BJ (cell line): ENCODE data around the gene INTS6. TPM values are rescaled to one million over a fixed set of nuclear protein-coding genes. Genes with fewer than 3 reads are reported as not detected.

Experiments
- CTCF ChIA-PET: fragments of 350-600 bp; formaldehyde crosslinking; extraction: SDS; loops from one replicate; lab custom pipeline; 2021; ENCODE audit warnings: antibody characterized with exemption, inconsistent platforms; lab: Yijun Ruan, JAX
- POLR2A ChIA-PET: fragments of 300-600 bp; sonication (Branson Sonifier 250); formaldehyde crosslinking; extraction: SDS; loops from one replicate; lab custom pipeline; 2021; ENCODE audit warnings: antibody characterized with exemption; lab: Charles Lee
- DNase-seq: peaks from one replicate; pipeline ENCODE4 v3.0.0-alpha.2; 2011; ENCODE audit warnings: low read depth
- H3K27me3 ChIP-seq: 2 replicates; pipeline ENCODE4 v1.6.0; 2011; ENCODE audit warnings: low read length; ENCODE audit not compliant: control insufficient read depth, insufficient read depth
- H3K36me3 ChIP-seq: 2 replicates; pipeline ENCODE4 v1.5.1; 2011; ENCODE audit warnings: low read length; ENCODE audit not compliant: control insufficient read depth, insufficient read depth
- H3K4me3 ChIP-seq: 2 replicates; pipeline ENCODE4 v1.5.1; 2011; ENCODE audit warnings: low read depth, mild to moderate bottlenecking, control low read depth, low read length
- polyA plus RNA-seq: library from polyadenylated mRNA; depleted of rRNA; stranded (reverse); fragments of >200 nt; gene quantifications from 2 replicates; pipeline ENCODE4 v1.2.3, GENCODE V29; 2011
- TF ChIP-seq, protein P1 (sequence below): IDR thresholded peaks from 2 replicates; pipeline ENCODE4 v1.5.1; 2011; ENCODE audit warnings: low read depth, mild to moderate bottlenecking, control low read depth, inconsistent platforms, low read length, moderate library complexity; ENCODE audit not compliant: insufficient read depth

The INTS6 gene
- polyA plus RNA-seq, 1 experiment = 17.2 TPM

DNA sequence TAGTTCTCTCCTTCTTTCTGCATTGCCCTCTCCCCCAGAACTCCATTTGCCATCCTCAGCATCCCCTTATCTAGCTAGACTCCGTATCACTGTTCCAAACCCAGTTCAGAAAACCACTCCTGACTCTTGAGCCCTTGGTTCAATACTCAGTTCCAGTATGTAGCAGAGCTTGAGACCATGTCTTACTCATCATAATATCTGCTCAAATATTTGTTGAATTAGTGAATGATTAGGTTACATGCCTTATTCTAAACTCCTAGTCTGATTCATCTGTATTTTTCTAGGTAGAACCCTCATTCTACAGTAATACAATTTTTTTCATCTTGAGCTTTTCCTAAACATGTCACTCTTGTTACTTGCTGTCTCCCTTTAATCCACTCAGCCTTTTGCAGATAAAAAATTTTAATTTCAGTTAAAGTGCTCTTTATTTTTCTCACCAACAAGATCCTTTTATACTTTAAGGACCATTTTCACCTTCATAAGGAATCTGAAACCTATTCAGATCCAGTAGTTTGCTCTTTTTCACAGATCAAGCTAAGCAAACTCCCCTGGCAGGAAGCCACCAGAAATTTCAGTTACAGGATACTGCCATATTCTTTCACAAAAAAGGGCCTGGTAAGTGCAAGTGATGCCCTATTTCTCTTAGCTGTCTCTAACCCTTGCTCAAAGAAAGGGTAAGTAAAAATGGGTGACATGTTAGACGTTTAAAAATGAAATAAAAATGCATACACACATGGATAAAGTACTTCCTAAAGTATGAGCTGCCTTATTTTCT is 23.1 kb upstream of the INTS6 start:
- Histone ChIP-seq H3K27me3 (no peaks in the 10 kb centered on the region), H3K36me3 (no peaks in the 10 kb centered on the region), H3K4me3 (no peak overlapping the region)
- TF ChIP-seq, protein P1, sequence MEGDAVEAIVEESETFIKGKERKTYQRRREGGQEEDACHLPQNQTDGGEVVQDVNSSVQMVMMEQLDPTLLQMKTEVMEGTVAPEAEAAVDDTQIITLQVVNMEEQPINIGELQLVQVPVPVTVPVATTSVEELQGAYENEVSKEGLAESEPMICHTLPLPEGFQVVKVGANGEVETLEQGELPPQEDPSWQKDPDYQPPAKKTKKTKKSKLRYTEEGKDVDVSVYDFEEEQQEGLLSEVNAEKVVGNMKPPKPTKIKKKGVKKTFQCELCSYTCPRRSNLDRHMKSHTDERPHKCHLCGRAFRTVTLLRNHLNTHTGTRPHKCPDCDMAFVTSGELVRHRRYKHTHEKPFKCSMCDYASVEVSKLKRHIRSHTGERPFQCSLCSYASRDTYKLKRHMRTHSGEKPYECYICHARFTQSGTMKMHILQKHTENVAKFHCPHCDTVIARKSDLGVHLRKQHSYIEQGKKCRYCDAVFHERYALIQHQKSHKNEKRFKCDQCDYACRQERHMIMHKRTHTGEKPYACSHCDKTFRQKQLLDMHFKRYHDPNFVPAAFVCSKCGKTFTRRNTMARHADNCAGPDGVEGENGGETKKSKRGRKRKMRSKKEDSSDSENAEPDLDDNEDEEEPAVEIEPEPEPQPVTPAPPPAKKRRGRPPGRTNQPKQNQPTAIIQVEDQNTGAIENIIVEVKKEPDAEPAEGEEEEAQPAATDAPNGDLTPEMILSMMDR = no peak
- DNase-seq = no peak
- ChIA-PET CTCF (interaction anchor here (0.9 to 1.1 kb wide), 2 partner anchors 12 to 255 kb away, joined by 3 read pairs; no protein-coding TSS in a partner anchor), POLR2A (no interaction called here)

DNA sequence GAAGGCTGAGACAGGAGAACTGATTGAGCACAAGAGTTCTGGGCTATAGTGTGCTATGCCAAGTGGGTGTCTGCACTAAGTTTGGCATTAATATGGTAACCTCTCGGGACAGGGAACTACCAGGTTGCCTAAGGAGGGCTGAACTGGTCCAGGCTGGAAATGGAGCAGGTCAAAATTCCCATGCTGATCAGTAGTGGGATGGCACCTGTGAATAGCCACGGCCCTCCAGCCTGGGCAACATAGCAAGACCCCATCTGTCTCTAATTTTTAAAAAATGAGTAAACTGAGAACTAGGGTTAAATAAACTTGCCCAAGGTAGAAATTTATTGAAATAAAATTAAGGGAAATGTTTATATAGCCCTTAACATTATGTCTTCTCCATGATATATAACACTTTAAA is 17.0 kb upstream of the INTS6 start:
- POLR2A ChIA-PET = no interaction called here

DNA sequence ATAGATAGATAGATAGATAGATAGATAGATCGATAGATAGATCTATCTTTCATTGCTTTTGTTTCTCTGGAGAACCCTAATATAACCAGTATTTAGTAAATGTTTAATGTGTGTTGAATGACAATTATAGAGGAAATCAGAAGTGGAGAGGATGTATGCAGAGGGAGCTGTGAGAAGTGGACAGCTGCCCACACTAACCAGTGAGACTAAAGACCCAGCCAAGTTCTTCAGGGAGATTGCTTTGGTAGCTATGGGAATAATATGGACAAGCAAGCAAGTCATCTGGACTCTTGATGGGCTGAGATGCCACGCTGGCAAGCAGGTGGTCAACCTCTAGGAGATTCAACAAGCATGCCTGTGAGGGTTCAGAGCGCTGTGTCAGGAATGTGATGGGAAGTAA is 14.9 kb upstream of the INTS6 start:
- Histone ChIP-seq H3K36me3 (no peaks in the 10 kb centered on the region), H3K4me3 (no peak overlapping the region), H3K27me3 (no peaks in the 10 kb centered on the region)
- CTCF ChIA-PET = interaction anchor here (0.7 kb wide), 1 partner anchor 11 kb away, joined by 3 read pairs; no protein-coding TSS in a partner anchor
- no peak for DNase-seq
- TF ChIP-seq, protein P1 = no peak
- POLR2A ChIA-PET = no interaction called here

More for the DNA sequence above, 17.0 kb upstream of the INTS6 start:
- H3K27me3 ChIP-seq = no peaks in the 10 kb centered on the region
- no peak for DNase-seq
- no peaks in the 10 kb centered on the region for H3K36me3 ChIP-seq
- TF ChIP-seq, protein P1 = no peak
- CTCF ChIA-PET = no interaction called here
- no peak overlapping the region for H3K4me3 ChIP-seq

DNA sequence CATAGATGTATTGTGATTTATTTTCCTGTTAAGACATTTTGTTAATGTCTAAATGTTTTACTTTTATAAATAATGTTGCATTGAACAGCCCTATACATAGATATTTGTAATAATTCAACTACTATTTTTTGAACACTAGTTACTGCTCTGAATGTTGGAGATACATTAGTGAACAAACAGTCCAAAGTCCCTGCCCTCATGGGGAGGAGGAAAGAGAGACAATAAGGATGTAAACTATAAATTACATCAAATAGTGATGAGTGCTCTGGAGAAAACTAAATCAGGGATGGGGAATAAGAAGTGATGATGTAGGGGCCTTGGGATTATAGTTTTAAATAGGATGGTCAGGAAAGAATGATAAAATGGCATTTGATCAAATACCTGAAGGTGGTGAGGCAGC is 12.3 kb upstream of the INTS6 start:
- DNase-seq = no peak
- CTCF ChIA-PET = interaction anchor here (1.5 kb wide), 1 partner anchor 11 kb away, joined by 6 read pairs; no protein-coding TSS in a partner anchor
- no peak overlapping the region for H3K4me3 ChIP-seq
- TF ChIP-seq, protein P1 = no peak
- H3K36me3 ChIP-seq = 0 out of 2 replicates have a peak, but pooled peaks cover under 1% of the 10 kb centered on the region
- POLR2A ChIA-PET = no interaction called here
- no peaks in the 10 kb centered on the region for H3K27me3 ChIP-seq

DNA sequence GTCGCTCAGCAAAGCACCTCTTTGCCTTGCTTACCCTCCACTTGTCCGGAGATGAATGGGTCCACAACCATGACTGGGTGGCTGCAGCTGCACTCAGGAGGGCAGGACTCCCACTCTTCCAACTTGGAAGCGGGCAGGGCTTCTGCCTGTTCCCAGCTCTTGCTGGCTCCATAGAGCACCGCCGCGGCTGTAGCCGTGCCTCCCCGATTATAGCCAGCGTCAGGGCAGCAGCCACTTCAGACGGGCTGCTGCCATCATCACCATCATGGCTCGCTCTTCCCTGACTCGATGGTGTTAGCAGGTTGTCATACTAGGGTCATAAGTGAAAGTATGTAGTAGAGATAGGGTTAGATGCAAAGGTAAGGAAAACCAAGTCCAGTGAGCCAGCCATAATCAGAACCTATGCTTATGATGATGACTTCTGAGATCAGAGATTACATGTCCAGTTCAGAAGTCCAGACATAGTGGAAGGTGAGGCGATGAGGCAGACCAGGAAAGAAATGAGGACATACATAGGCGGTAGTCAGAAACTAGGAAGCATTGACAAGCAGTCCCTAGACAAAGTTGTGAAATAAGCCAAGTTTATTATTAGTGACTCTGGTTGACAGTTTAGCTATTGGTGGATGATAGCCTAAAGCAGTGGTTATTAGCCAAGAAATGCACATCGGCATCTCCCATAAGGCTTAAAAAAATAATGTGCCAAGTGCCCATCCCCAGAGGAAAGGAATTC is 4.4 kb upstream of the INTS6 start:
- CTCF ChIA-PET = interaction anchor here (1.5 kb wide), 1 partner anchor 11 kb away, joined by 3 read pairs; no protein-coding TSS in a partner anchor
- Histone ChIP-seq H3K4me3 (no peak overlapping the region), H3K36me3 (peaks cover 6% of the 10 kb centered on the region; the same call in 1 of the 2 replicates), H3K27me3 (no peaks in the 10 kb centered on the region)
- TF ChIP-seq, protein P1 = no peak
- POLR2A ChIA-PET = interaction anchor here (0.6 kb wide), 1 partner anchor 226 kb away, joined by 3 read pairs; no protein-coding TSS in a partner anchor
- no peak for DNase-seq
